Embryonic facial prominence (tissue), 1 donor: ENCODE measurements around the gene CYP1A1.
"Not testable (repeated sequence)": the region's sequence is repeated elsewhere in the genome, so short reads cannot be mapped to it uniquely, and the experiment has no call there.

ENCODE experiments used
- DNase-seq: peaks from one replicate; pipeline ENCODE4 v3.0.0-alpha.2; 2016; ENCODE audit errors: extremely low spot score

CYP1A1 gene

DNA sequence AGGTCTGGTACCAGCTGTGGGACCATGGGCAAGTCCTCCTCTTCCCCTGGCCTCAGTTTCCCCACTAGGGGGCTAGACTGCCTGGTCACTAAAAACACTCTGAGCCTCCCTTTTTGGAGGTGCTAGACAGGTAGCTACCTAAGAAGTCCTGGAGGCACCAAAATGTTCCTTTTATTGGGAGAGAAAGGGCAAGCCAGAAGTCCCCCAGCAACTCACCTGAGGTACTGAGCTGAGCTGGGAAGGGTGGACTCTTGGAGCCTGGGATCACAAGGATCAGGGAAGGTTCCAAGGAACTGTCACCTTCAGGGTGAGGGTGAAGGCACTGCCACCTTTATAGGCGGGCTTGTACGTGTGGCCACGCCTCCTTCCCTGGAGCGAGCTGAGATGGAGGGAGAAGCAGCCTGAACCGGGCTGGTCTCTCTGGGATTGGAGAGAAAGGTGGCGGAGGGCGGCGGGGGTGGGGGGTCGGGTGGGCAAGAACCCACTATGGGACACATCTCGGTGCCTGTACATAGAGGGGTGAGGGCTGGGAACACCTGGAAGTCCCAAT lies at the start of gene CYP1A1:
TSS of gene CYP1A1 (minus strand) at position 304 of the 550 bp plus-strand sequence. CDS start 2,431 bp downstream, outside the sequence.
- no peak for DNase-seq

- no peak for DNase-seq
These were observed 48.5 kb upstream of the CYP1A1 start for GRCh38 chr15:74773731-74774252.

GRCh38 chr15:74773329-74773728 lies 48.0 kb upstream of the CYP1A1 start:
- no peak for DNase-seq

DNA sequence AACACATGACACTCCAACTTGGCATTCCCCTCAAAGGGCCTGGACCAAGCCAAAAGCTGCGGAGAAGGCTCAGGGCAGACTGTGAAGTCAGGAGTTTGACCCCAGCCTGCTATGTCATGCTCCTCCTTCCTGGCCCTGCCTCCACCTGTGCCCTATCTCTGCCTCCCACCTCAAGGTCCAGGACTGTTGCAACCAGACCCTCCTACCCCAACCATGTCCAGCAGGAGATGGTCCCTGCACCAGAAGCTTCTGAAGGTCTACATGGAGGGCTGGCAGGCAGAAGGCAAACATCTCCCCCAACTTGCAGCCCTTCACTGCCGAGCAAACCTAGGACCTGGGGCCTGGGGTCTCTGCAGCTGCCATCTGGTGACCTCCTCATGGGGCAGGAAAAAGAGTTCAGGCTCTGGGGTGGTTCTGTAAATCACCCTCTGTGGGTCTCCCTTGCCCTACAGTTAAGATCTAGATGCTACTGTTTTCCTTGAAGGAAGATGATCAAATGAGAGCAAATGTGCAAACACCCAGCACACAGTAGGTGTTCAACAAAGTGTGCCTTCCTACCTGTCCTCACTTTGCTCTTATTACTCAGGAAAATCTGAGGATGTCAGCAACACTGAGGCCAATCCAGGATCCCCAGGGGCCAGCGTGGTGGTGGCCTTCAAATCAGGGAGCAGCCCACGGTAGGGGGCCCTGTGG lies 45.0 kb upstream of the CYP1A1 start:
- DNase-seq = no peak

GRCh38 chr15:74769463-74770025 lies 44.2 kb upstream of the CYP1A1 start:
- DNase-seq = no peak

DNA sequence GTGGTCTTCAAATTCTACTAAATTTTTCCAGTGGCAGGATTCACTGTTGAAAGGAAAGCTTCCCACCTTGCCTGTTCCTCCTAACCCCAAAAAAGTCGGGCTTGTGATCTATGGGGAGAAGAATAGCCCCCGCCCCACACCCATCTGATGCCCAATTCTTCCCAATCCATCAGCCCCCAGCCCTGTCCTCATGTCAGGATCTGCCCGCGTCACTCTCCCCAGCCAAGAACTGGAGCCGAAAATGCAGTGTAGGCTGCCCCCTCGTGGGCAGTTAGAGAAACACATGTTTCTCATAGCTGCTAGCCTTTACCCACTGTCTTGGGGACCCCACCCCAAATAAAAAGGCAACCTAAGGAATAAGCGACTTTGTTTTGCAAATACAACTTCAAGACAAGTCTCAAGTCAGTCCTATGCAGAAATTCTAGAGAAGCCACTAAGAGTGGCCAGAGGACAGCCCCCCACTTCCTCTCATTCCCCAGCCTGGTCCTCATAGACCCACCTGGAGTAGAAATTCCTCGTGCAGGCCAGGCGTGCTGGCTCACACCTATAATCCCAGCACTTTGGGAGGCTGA lies 43.5 kb upstream of the CYP1A1 start:
- no peak for DNase-seq

GRCh38 chr15:74768099-74768770 lies 42.9 kb upstream of the CYP1A1 start:
- DNase-seq = no peak

GRCh38 chr15:74767167-74768098 lies 42.1 kb upstream of the CYP1A1 start:
- DNase-seq = no peak

DNA sequence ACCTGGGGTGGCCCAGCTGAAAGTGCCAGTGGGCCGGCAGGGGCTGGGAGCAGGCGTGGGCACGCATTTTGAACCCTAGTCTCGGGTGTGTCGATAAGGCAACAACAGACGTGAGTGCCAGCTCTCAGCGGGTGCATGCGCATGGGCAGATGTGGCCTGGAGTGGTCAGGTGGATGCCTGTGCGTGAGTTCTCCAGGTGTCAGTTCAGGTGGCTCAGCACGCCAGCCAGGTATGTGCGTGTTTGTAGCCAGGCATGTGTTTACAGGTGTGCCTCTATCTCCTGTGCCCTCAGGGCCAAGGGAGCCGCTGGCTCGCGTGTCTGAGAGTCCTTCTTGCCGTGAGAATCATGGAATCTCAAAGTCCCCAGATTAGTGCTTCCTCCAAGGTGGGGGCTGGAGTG lies 38.1 kb upstream of the CYP1A1 start:
- no peak for DNase-seq

GRCh38 chr15:74762791-74763150 lies 37.4 kb upstream of the CYP1A1 start:
- DNase-seq = no peak

DNA sequence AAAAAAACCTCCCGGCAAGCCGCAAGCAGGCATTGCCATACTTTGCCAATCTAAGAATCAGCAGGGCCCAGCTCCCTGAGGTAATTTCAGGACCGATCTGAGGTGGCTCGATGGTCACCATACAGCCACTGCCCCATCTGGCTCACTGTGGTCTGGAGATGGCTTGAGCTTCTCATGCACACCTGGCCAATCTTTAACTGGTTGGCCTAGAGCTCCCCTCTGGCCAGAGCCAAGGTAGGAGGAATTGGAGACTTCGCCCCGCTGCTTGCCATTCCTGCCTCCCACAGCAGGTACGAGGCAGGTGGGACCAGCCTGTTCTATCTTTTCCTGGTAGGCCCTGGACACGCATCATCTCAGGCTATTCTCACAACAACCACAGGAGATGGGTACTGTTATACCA lies 33.4 kb upstream of the CYP1A1 start:
- no peak for DNase-seq

- no peak for DNase-seq
These were observed 29.4 kb upstream of the CYP1A1 start for GRCh38 chr15:74754593-74755215.

GRCh38 chr15:74752531-74752930 lies 27.2 kb upstream of the CYP1A1 start:
- DNase-seq = no peak

DNA sequence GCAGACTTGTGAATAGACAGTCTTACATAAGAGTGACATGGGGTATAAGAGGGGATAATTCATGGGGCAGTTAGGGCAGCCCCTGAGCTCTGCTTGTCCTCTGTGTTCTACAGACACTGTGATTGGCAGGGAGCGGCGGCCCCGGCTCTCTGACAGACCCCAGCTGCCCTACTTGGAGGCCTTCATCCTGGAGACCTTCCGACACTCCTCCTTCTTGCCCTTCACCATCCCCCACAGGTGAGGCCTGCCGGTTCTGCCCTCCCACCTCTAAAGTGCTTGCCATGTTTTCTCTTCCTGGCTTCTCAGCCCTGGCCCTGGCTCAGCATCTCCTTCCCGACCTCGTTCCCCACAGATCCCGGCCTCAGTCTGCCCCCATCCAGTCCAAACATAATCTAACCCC lies 26.7 kb upstream of the CYP1A1 start:
- no peak for DNase-seq

DNA sequence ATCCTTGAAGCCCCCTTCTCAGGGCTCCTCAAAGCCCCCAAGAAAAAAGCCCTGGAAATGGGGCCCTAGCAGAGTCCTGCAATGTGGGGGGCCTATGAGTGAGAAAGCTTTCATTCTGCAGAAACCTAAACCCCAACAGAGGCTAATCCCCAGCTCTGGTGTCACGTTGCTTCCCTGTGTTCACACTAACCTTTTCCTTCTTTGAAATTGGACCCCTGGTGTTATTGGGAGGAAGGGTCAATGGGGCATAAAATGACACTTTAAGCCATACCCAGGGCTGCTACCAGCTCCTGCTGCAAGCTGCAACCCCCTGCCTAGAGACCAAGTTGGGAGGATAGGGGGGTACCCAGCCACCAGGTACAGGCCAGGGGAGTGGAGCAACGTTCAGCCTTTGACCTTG lies 25.4 kb upstream of the CYP1A1 start:
- DNase-seq = no peak

GRCh38 chr15:74749832-74750231 lies 24.5 kb upstream of the CYP1A1 start:
- DNase-seq = no peak

GRCh38 chr15:74748322-74748946 lies 23.1 kb upstream of the CYP1A1 start, which contains the start of gene CYP1A2:
Gene CYP1A2 (plus strand): TSS chr15:74748845. CDS start chr15:74749739, 894 bp downstream.
- DNase-seq = no peak

- DNase-seq = no peak
These were observed 21.1 kb upstream of the CYP1A1 start for GRCh38 chr15:74746389-74746788.

DNA sequence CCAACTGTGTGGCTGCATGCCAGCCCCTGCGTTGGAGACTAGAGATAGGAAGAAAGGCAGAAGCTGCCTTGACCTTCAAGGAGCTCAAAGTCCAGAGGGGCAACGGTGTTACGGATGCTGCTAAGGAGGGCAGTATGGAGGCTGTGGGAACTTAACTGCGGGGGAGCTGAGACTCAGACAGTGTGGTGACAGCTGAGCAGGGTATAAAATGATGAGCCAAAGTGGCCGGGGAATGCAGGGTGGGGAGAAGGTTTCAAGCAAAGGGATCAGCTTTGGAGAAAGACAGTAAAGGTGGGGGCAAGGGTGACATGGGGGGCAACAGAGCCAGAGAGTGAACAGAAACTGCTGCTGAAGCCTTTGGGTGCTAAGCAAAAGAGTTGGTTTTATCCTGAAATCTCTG lies 17.1 kb upstream of the CYP1A1 start:
- DNase-seq = no peak

- DNase-seq = not testable (repeated sequence)
These were observed 12.9 kb upstream of the CYP1A1 start for GRCh38 chr15:74738239-74738638.
